ENCODE results near the gene ADAMTS17.

GRCh38 chr15:100265641-100266035 lies 76.1 kb downstream of the ADAMTS17 start:
- TF ChIP-seq RFX5 (IDR thresholded peaks at IDR 0.05): no peak
- TF ChIP-seq POLR2A (IDR thresholded peaks at IDR 0.05; ENCODE audit: low read length): no peak
- TF ChIP-seq CTCF (IDR thresholded peaks at IDR 0.05): no peak
- no peak for TF ChIP-seq JUNB (IDR thresholded peaks at IDR 0.05)
- TF ChIP-seq HDAC2 (IDR thresholded peaks at IDR 0.05): no peak
- no peak for TF ChIP-seq USF2 (IDR thresholded peaks at IDR 0.05)
- TF ChIP-seq REST (IDR thresholded peaks at IDR 0.05): no peak
- no peak for TF ChIP-seq CEBPB (IDR thresholded peaks at IDR 0.05)
- no peak for TF ChIP-seq JUN (IDR thresholded peaks at IDR 0.05)

Measured in A549 (cell line).